Activated CD4-positive, alpha-beta memory T cell treated with anti-CD3 and anti-CD28 coated beads, Interleukin-2, amount 10 ng/mL, durations not matched to agents 7 days and 5 days (primary cell): ENCODE measurements around the gene MAGEA9. TPM values are rescaled to one million over a fixed set of nuclear protein-coding genes. Genes with fewer than 3 reads are reported as not detected.
"Not testable (repeated sequence)": the region's sequence is repeated elsewhere in the genome, so short reads cannot be mapped to it uniquely, and the experiment has no call there.

Experiments
- CTCF ChIA-PET: fragments of 350-600 bp; sonication (Branson Sonifier 250); formaldehyde crosslinking; loops from one replicate; lab custom pipeline; 2021; ENCODE audit warnings: antibody characterized with exemption, inconsistent platforms; lab: Charles Lee
- POLR2A ChIA-PET: fragments of 350-600 bp; sonication (Branson Sonifier 250); formaldehyde crosslinking; loops from one replicate; lab custom pipeline; 2021; ENCODE audit warnings: antibody characterized with exemption; lab: Charles Lee
- DNase-seq: peaks from one replicate; pipeline ENCODE4 v3.0.0-alpha.2; 2020
- H3K27ac Mint-ChIP-seq: one replicate; pipeline ENCODE4 v1.8.0; 2021; ENCODE audit warnings: mild to moderate bottlenecking, mixed read lengths
- H3K27me3 Mint-ChIP-seq: one replicate; pipeline ENCODE4 v1.8.0; 2021; ENCODE audit warnings: mixed read lengths
- H3K36me3 Mint-ChIP-seq: one replicate; pipeline ENCODE4 v1.8.0; 2021; ENCODE audit warnings: low read depth, mixed read lengths
- H3K4me1 Mint-ChIP-seq: one replicate; pipeline ENCODE4 v1.8.0; 2021; ENCODE audit warnings: mixed read lengths
- H3K4me3 Mint-ChIP-seq: one replicate; pipeline ENCODE4 v1.8.0; 2021; ENCODE audit warnings: mild to moderate bottlenecking, mixed read lengths
- H3K9me3 Mint-ChIP-seq: one replicate; pipeline ENCODE4 v1.8.0; 2021; ENCODE audit warnings: mixed read lengths
- total RNA-seq, 2 experiments: library from RNA; stranded (reverse); gene quantifications; one replicate each; pipeline ENCODE4 v1.2.3, GENCODE V29; 2021

MAGEA9 gene
- total RNA-seq, 2 experiments from 2014 or later = not detected

DNA sequence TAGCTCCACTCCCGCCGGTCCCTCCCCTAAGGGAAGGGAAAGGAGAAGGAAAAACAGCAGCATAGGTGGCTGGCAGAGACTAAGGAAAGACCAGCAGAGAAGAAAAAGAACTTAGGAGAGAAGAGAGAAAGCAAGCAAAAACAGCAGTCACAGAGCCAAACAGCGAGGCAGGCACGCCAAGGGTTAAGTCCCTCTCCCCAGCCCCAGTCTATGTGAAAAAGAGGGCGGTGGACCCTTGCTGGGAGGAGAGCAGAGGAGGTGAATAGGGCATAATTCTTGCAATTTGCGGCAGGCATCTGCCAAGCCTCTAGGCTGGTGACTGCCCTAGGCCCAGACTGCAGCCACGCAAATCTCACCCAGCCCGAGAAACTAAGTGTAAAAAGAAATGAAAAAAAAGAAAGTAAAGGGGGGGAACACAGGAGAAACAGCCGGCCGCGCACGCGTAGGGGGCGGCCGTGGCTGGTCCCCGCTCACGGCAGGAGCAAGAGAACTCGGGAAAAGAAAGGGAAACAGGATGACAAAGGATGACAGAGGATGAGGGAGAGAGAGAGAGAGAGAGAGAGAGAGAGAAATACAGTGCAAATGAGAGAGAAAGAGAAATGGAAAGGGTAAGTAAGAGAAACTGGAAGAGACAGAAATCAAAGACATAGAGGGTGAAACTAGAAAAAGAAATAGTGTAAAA, 48.6 kb downstream of the MAGEA9 start:
- ChIA-PET CTCF (no interaction called here), POLR2A (no interaction called here)
- peaks cover 25% of the 10 kb centered on the region for H3K4me1 Mint-ChIP-seq
- no peaks in the 10 kb centered on the region for H3K9me3 Mint-ChIP-seq
- peak overlapping the region; percentile 78 for H3K27ac Mint-ChIP-seq
- H3K4me3 Mint-ChIP-seq = peak overlapping the region; percentile 57
- DNase-seq = peak; percentile 20
- H3K36me3 Mint-ChIP-seq = no peaks in the 10 kb centered on the region
- H3K27me3 Mint-ChIP-seq = peaks cover 7% of the 10 kb centered on the region

DNA sequence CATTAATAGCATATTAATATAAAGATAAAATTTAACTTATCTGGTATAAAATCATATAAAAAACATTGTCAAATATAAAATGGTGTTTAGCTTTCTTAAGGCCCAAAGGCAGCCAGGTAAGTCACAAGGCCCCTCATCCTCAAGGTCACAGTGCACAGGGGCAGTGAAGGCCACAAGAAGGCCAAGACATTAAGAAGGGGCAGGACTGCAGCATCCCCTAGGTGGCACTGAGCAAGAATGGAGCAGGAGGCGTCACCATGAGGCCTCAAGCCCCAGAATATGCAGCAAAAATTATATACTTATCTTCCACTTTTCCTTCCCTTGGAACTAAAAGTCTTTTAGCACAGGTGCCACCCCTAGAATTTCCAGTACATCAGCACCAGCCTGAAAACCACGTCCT, 49.7 kb downstream of the MAGEA9 start:
- ChIA-PET POLR2A (no interaction called here), CTCF (interaction anchor here (0.9 kb wide), 1 partner anchor 107 kb away, joined by 3 read pairs; the partner anchor contains the start of gene EOLA2)
- DNase-seq = no peak
- peaks cover 5% of the 10 kb centered on the region for H3K27me3 Mint-ChIP-seq
- H3K27ac Mint-ChIP-seq = no peak overlapping the region
- H3K36me3 Mint-ChIP-seq = no peaks in the 10 kb centered on the region
- H3K4me1 Mint-ChIP-seq = peaks cover 25% of the 10 kb centered on the region
- no peak overlapping the region for H3K4me3 Mint-ChIP-seq
- H3K9me3 Mint-ChIP-seq = no peaks in the 10 kb centered on the region

DNA sequence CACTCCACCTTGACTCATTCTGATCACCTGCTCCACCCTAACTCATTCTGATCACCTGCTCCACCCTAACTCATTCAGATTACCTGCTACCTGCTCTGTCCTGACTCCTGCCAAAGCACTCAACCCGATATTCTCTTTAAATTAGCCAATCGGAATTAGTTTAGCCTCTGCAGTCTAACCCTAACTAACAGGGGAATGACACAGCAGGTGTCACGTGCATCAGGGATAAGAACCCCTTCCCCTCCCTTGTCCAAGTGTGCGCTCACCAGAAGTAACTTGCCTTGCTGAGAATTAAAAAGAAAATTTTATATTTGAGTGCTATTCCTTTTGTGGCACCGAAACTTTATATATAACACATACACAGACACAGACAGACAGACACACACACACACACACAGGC, 55.0 kb downstream of the MAGEA9 start:
- H3K4me3 Mint-ChIP-seq, H3K27me3 Mint-ChIP-seq, H3K27ac Mint-ChIP-seq, POLR2A ChIA-PET, H3K9me3 Mint-ChIP-seq, DNase-seq, CTCF ChIA-PET, H3K36me3 Mint-ChIP-seq, H3K4me1 Mint-ChIP-seq: not testable (repeated sequence)

DNA sequence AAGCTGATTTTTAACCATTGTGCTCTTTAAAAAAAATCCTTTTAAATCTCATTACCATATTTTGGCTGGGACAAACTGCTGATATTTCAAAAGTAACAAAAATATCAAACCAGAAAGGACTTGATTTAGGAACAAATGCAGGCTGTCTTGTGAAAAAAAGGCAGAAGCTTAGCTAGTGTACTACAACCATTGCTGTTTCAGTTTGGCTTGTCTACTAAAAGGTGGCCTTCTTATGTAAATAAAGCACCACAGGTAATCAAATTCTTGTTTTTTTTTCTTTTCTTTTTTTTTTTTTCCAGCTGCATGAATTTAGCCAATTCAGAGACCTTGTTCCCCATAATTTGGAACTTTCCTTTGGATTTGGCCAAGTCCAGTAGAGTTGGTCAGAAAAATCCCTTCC, 55.4 kb downstream of the MAGEA9 start:
- CTCF ChIA-PET = no interaction called here
- Mint-ChIP-seq H3K27ac (no peak overlapping the region), H3K9me3 (no peaks in the 10 kb centered on the region), H3K4me3 (no peak overlapping the region), H3K36me3 (no peaks in the 10 kb centered on the region), H3K27me3 (peaks cover 4% of the 10 kb centered on the region), H3K4me1 (peaks cover 3% of the 10 kb centered on the region)
- DNase-seq = no peak
- POLR2A ChIA-PET = no interaction called here

Other genes starting within 250 kb of the MAGEA9 start
- 10 to 100 TPM; 31.8 to 36.4 TPM for gene EOLA1, start 240.9 kb upstream of the MAGEA9 start, total RNA-seq
- not detected for gene HSFX3, start 232.0 kb upstream of the MAGEA9 start, total RNA-seq
- gene MAGEA9B, start 194.5 kb upstream of the MAGEA9 start, total RNA-seq = not detected
- gene HSFX2, start 186.6 kb upstream of the MAGEA9 start, total RNA-seq = not detected
- 10 to 100 TPM; 19.0 to 20.4 TPM for gene TMEM185A, start 150.1 kb upstream of the MAGEA9 start, total RNA-seq
- gene MAGEA11, start 69.9 kb upstream of the MAGEA9 start, total RNA-seq = not detected
- gene HSFX1, start 7.9 kb upstream of the MAGEA9 start, total RNA-seq = 1 to 10 TPM in 1 of 2 experiments, under 1 TPM in 1; 0.50 to 1.1 TPM
- not detected for gene MAGEA8, start 99.3 kb downstream of the MAGEA9 start, total RNA-seq
- gene HSFX4, start 147.6 kb downstream of the MAGEA9 start, total RNA-seq = not detected
- gene EOLA2, start 156.6 kb downstream of the MAGEA9 start, total RNA-seq = 10 to 100 TPM; 40.6 to 45.0 TPM